ENCODE measurements around the gene SETSIP.
"Not testable (repeated sequence)": the region's sequence is repeated elsewhere in the genome, so short reads cannot be mapped to it uniquely, and the experiment has no call there.

The SETSIP gene, protein sequence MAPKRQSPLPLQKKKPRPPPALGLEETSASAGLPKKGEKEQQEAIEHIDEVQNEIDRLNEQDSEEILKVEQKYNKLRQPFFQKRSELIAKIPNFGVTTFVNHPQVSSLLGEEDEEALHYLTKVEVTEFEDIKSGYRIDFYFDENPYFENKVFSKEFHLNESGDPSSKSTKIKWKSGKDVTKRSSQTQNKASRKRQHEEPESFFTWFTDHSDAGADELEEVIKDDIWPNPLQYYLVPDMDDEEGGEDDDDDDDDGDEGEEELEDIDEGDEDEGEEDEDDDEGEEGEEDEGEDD

DNA sequence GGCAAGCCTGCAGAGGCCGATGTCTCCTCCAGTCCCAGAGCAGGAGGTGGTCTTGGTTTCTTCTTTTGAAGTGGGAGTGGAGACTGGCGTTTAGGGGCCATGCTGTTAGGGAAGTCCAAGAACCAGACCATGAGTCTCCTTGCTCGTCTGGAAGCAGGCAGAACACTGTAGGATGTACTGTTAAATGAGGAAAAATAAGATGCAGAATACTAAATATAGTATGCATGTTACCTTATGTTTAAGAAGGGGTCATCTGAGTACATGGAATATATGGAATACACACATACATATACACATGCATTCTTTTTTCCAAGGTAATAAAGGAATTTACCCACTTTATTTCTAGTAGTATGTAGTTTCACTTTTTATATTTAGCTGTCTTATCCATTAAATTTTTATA lies at the start of gene SETSIP:
SETSIP (minus strand) TSS at position 101 of the 400 bp plus-strand sequence; CDS start at position 101, 0 bp downstream.
- no peak for DNase-seq

DNA sequence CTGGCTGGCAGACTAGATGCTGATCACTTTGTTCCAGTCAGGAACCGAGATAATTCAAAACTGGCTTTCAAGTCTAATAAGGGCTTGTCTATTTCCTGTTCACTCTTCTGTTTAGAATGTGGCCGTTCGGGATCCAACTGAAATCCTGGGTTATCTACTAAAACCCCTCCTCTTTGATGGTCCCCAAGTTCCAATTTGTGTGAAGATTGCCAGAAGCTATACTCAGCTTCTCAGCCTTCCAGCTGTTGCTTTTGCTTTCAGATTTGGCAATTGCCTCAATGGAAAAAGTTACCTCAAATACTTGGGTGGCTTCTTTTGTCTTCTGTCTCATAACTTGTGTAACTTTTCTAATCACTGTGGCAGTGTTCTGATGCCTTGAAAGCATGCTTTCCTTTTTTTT lies 48.7 kb upstream of the SETSIP start:
- DNase-seq: no peak

DNA sequence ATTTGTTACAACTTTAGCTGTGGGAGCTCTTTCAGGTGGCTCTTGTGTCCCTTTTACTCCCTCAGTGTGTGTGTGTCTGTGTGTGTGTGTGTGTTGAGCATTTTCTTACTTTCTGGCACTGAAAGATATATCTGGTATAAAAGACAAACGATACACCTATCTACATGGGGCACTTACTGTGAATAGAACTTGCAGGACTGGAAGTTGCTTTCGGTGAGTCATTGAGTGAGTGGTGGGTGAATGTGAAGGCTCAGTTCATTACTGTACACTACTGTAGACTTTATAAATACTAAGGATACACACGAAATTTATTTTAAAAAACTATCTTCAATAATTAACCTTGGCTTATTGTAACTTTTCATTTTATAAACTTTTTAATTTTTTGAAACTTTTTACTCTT lies 43.6 kb upstream of the SETSIP start:
- DNase-seq: no peak

- DNase-seq: no peak
Observed at GRCh38 chr1:92117526-92117925, 42.3 kb upstream of the SETSIP start.

DNA sequence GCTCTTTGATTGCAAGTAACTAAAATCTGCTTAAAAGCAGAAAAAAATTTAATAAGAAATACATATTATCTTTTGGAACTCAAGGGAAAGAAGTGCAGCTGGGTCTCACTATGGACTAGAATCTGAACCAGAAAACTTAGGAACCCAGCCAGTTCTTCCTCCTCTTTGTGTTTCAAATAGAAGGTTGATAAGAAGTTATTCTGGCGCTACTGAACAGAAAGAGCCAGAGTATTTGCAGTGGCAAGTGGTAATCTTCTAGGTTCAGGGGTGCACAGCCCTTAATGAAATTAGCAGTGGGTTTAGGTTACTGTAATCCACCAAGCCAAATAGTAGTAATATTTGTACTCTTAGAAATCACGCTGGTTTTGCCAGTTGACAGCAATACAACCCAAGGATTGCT lies 33.4 kb upstream of the SETSIP start:
- no peak for DNase-seq

- no peak for DNase-seq
Observed at GRCh38 chr1:92105546-92106081, 30.4 kb upstream of the SETSIP start.

GRCh38 chr1:92096317-92096716 lies 21.1 kb upstream of the SETSIP start:
- DNase-seq: no peak

- no peak for DNase-seq
Observed at GRCh38 chr1:92095874-92096273, 20.7 kb upstream of the SETSIP start.

GRCh38 chr1:92094595-92094994 lies 19.4 kb upstream of the SETSIP start:
- no peak for DNase-seq

- no peak for DNase-seq
Observed at GRCh38 chr1:92094090-92094489, 18.9 kb upstream of the SETSIP start.

GRCh38 chr1:92091625-92092024 lies 16.4 kb upstream of the SETSIP start:
- DNase-seq: no peak

DNA sequence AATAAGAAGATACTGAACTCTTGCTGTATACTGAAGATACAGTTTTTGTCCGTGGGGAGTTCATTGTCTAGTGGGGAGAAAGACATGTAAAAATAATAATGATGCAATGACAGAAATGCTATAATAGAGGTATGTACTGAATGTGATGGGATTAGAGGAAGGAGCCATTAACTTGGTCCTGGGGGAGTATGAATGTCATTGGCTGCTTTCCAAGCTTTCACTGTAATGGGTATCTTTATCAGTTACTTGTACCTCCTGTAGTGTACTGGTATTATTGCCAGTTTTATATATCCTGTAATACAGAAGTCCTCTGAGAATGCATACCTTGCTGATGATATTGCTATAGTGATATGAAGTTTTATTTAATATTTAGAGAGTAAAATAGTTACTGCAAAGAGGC lies 12.3 kb upstream of the SETSIP start:
- DNase-seq: no peak

DNA sequence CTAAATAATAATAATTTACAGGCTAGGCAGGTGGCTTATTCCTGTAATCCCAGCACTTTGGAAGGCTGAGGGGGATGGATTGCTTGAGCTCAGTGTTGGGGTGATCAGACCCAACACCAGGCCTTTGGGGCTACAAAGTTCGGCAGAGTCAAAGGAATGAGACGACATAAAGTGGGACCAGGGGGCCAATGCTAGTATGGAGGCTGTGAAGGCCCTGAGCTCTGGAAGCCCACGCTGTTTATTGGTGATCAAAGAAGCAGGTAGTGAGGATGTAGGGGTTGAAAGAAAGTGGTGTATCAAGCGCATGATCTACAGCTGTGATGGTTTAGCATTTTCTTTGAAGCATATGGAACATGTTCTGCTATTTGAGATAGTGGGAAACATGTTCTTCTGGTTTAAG lies 10.5 kb upstream of the SETSIP start:
- DNase-seq: no peak

- no peak for DNase-seq
Observed at GRCh38 chr1:92084651-92085050, 9.4 kb upstream of the SETSIP start.

- no peak for DNase-seq
Observed at GRCh38 chr1:92081031-92081430, 5.8 kb upstream of the SETSIP start.

- peak; percentile 49 for DNase-seq
Observed at GRCh38 chr1:92080128-92080985, 5.1 kb upstream of the SETSIP start, which contains the start of gene BTBD8. Gene BTBD8, plus strand, starts transcription at chr1:92080345. Its CDS starts 227 bp downstream, at chr1:92080572.

DNA sequence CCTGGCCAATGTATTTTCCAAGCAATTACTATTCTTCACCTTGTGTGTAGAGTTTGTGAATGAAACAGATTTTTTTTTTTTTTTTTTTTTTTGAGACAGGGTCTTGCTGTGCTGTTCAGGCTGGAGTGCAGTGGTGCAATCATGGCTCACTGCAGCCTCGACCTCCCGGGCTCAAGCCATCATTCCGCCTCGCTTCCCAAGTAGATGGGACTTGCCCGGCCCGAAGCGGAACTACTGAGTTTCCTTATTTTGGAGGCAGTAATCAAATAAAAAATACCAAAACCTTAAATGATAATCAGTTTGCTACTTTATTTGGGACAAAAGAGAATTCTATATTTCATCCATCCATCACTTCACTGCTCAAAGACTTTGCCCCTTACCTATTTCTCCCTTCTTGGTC lies 4.2 kb upstream of the SETSIP start:
- no peak for DNase-seq

GRCh38 chr1:92078077-92078476 lies 2.9 kb upstream of the SETSIP start:
- DNase-seq: not testable (repeated sequence)

DNA sequence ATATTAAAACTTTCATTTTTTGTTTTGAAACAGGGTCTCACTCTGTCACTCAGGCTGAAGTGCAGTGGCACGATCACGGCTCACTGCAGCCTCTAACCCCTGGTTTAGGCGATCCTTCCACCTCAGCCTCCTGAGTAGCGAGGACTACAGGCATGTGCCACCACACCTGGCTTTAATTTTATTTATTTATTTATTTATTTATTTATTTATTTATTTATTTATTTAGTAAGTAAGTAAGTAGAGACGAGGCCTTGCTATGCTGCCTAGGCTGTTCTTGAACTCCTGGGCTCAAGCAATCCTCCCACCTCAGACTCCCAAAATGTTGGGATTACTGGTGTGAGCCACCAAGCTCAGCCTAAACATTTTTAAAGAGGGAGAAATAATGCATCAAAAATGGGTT lies 1.2 kb upstream of the SETSIP start:
- no peak for DNase-seq

- DNase-seq: not testable (repeated sequence)
Observed at GRCh38 chr1:92074446-92074845, 765 bp downstream of the SETSIP start.

DNA sequence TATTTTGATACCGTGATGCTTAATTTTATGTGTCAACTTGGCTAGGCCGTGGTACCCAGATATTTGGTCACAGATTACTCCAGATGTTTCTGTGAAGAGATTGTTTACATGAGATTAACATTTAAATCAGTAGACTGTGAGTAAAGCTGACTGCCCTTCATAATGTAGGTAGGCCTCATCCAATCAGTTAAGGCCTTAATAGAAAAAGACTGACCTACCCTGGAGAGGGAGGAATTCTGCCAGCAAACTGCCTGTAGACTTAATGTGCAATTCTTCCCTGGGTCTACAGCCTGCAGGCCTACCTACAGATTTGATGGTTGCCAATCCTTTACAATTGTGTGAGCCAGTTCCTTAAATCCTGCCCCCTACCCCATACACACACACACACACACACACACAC lies 4.3 kb downstream of the SETSIP start:
- DNase-seq: no peak

- DNase-seq: no peak
Observed at GRCh38 chr1:92066321-92066720, 8.9 kb downstream of the SETSIP start.

GRCh38 chr1:92065042-92065441 lies 10.2 kb downstream of the SETSIP start:
- DNase-seq: no peak

- DNase-seq: no peak
Observed at GRCh38 chr1:92051948-92052347, 23.3 kb downstream of the SETSIP start.

All from NCI-H748 treated with DMSO at 0.1 percent for 48 hours (cell line).